Measurements from ENCODE around the gene TTLL11.
"Not testable (repeated sequence)": the region's sequence is repeated elsewhere in the genome, so short reads cannot be mapped to it uniquely, and the experiment has no call there.

Gene TTLL11

GRCh38 chr9:121985792-121986494 lies 107.2 kb downstream of the TTLL11 start:
- TF ChIP-seq CTCF (IDR thresholded peaks at IDR 0.05; ENCODE audit: poor library complexity, severe bottlenecking), result no peak

GRCh38 chr9:121984726-121985402 lies 108.2 kb downstream of the TTLL11 start:
- Histone ChIP-seq H3K4me1 (ENCODE audit: insufficient read depth, poor library complexity, severe bottlenecking) (no peaks in the 10 kb centered on the region), H3K9me3 (ENCODE audit: severe bottlenecking) (no peaks in the 10 kb centered on the region), H3K36me3 (ENCODE audit: low read depth) (no peaks in the 10 kb centered on the region), H3K27me3 (ENCODE audit: insufficient read depth, poor library complexity, severe bottlenecking) (no peaks in the 10 kb centered on the region), H3K4me3 (ENCODE audit: severe bottlenecking) (no peak overlapping the region), H3K27ac (ENCODE audit: poor library complexity, severe bottlenecking) (no peak overlapping the region)
- DNase-seq (ENCODE audit: low spot score) (no peak), ATAC-seq (ENCODE audit: low read depth) (peak; percentile 41; the same call in 1 of the 3 replicates)
- TF ChIP-seq CTCF (IDR thresholded peaks at IDR 0.05; ENCODE audit: poor library complexity, severe bottlenecking), result no peak

More at GRCh38 chr9:121985792-121986494, 107.2 kb downstream of the TTLL11 start:
- DNase-seq (ENCODE audit: low spot score), result no peak
- Histone ChIP-seq H3K4me3 (ENCODE audit: severe bottlenecking) (no peak overlapping the region), H3K27me3 (ENCODE audit: insufficient read depth, poor library complexity, severe bottlenecking) (no peaks in the 10 kb centered on the region), H3K9me3 (ENCODE audit: severe bottlenecking) (no peaks in the 10 kb centered on the region), H3K27ac (ENCODE audit: poor library complexity, severe bottlenecking) (no peak overlapping the region), H3K36me3 (ENCODE audit: low read depth) (no peaks in the 10 kb centered on the region), H3K4me1 (ENCODE audit: insufficient read depth, poor library complexity, severe bottlenecking) (no peaks in the 10 kb centered on the region)
- ATAC-seq (ENCODE audit: low read depth), result no peak

GRCh38 chr9:121983736-121984135 lies 109.4 kb downstream of the TTLL11 start:
- no peaks in the 10 kb centered on the region for H3K9me3 ChIP-seq (ENCODE audit: severe bottlenecking)

GRCh38 chr9:121981118-121981883 lies 111.8 kb downstream of the TTLL11 start:
- H3K4me3 ChIP-seq (ENCODE audit: severe bottlenecking), result no peak overlapping the region
- ATAC-seq (ENCODE audit: low read depth) (no peak), DNase-seq (ENCODE audit: low spot score) (no peak)
- TF ChIP-seq CTCF (IDR thresholded peaks at IDR 0.05; ENCODE audit: poor library complexity, severe bottlenecking), result no peak
- H3K9me3 ChIP-seq (ENCODE audit: severe bottlenecking), result no peaks in the 10 kb centered on the region
- H3K36me3 ChIP-seq (ENCODE audit: low read depth), result no peaks in the 10 kb centered on the region
- H3K27ac ChIP-seq (ENCODE audit: poor library complexity, severe bottlenecking), result no peak overlapping the region
- H3K27me3 ChIP-seq (ENCODE audit: insufficient read depth, poor library complexity, severe bottlenecking), result no peaks in the 10 kb centered on the region
- peaks cover 3% of the 10 kb centered on the region for H3K4me1 ChIP-seq (ENCODE audit: insufficient read depth, poor library complexity, severe bottlenecking)

More at GRCh38 chr9:121983736-121984135, 109.4 kb downstream of the TTLL11 start:
- no peak overlapping the region for H3K4me3 ChIP-seq (ENCODE audit: severe bottlenecking)
- TF ChIP-seq CTCF (IDR thresholded peaks at IDR 0.05; ENCODE audit: poor library complexity, severe bottlenecking), result no peak
- DNase-seq (ENCODE audit: low spot score) (no peak), ATAC-seq (ENCODE audit: low read depth) (no peak)
- H3K27ac ChIP-seq (ENCODE audit: poor library complexity, severe bottlenecking), result no peak overlapping the region
- no peaks in the 10 kb centered on the region for H3K27me3 ChIP-seq (ENCODE audit: insufficient read depth, poor library complexity, severe bottlenecking)
- H3K4me1 ChIP-seq (ENCODE audit: insufficient read depth, poor library complexity, severe bottlenecking), result no peaks in the 10 kb centered on the region
- no peaks in the 10 kb centered on the region for H3K36me3 ChIP-seq (ENCODE audit: low read depth)

GRCh38 chr9:121980665-121981064 lies 112.4 kb downstream of the TTLL11 start:
- not testable (repeated sequence) for H3K4me3 ChIP-seq (ENCODE audit: severe bottlenecking); ATAC-seq (ENCODE audit: low read depth); H3K9me3 ChIP-seq (ENCODE audit: severe bottlenecking); H3K27me3 ChIP-seq (ENCODE audit: insufficient read depth, poor library complexity, severe bottlenecking); H3K36me3 ChIP-seq (ENCODE audit: low read depth); H3K4me1 ChIP-seq (ENCODE audit: insufficient read depth, poor library complexity, severe bottlenecking); DNase-seq (ENCODE audit: low spot score); H3K27ac ChIP-seq (ENCODE audit: poor library complexity, severe bottlenecking)

Data from RWPE2 (cell line).